Mucosa of descending colon (tissue), 3 donors: Measurements from ENCODE around the gene UMPS. TPM values are rescaled to one million over a fixed set of nuclear protein-coding genes. Genes with fewer than 3 reads are reported as not detected.
"Not testable (repeated sequence)": the region's sequence is repeated elsewhere in the genome, so short reads cannot be mapped to it uniquely, and the experiment has no call there.

Experiments used
- ATAC-seq: fragments of 200-7000 bp; cut with Tn5 transposase; one replicate; pipeline ENCODE4 v1.9.1; 2020; ENCODE audit warnings: mild to moderate bottlenecking, moderate library complexity
- DNase-seq, 3 donors: peaks; one replicate each; pipeline ENCODE4 v3.0.0-alpha.2; 2020
- H3K36me3 ChIP-seq: fragments of 200-600 bp; one replicate; pipeline ENCODE4 v1.8.0; 2021; ENCODE audit warnings: low read depth, mild to moderate bottlenecking
- H3K4me1 ChIP-seq: fragments of 200-600 bp; one replicate; pipeline ENCODE4 v1.8.0; 2021; ENCODE audit warnings: low read depth, mild to moderate bottlenecking
- H3K4me3 ChIP-seq: fragments of 200-600 bp; one replicate; pipeline ENCODE4 v1.8.0; 2021; ENCODE audit warnings: mild to moderate bottlenecking
- H3K9me3 ChIP-seq: fragments of 200-600 bp; one replicate; pipeline ENCODE4 v1.8.0; 2021; ENCODE audit warnings: mild to moderate bottlenecking
- CTCF ChIP-seq: fragments of 200-600 bp; IDR thresholded peaks from one replicate; pipeline ENCODE4 v1.8.0; 2022; ENCODE audit warnings: antibody characterized with exemption, mild to moderate bottlenecking
- intact Hi-C, 2 donors: fragments of 100-400 bp; cut with DNase I in 1 of 2; cut with micrococcal nuclease in 1 of 2; formaldehyde crosslinking; loops; one replicate each; pipeline versions ENCODE4 v1.11.0 to v1.11.1; 2022; cut with DNase I, micrococcal nuclease
- total RNA-seq, 3 donors: library from RNA; stranded (reverse); fragmentation: NEBNext Ultra II Directional in 2 of 3; extraction: Animal tissue kit (Norgen Biotek cat#: 25700) in 2 of 3; gene quantifications; one replicate each; pipeline versions ENCODE4 v1.2.1 to v1.2.4, GENCODE V29; 2021 to 2023
- donor health status: DM: no; HTN: no; CAD: no; lungs with moderate emphysema.
- donor health status: DM: no; HTN: no; CAD: no.
- donor health status: DM: no; HTN: yes; CAD: no.

UMPS gene
- total RNA-seq, 3 donors from 2014 or later = 22.6 to 25.7 (median 23.6) TPM

- ATAC-seq (no peak), DNase-seq (no peak)
- no peak for TF ChIP-seq CTCF
- no peaks in the 10 kb centered on the region for H3K9me3 ChIP-seq
- H3K4me3 ChIP-seq = no peak overlapping the region
- no peaks in the 10 kb centered on the region for H3K36me3 ChIP-seq
- no peaks in the 10 kb centered on the region for H3K4me1 ChIP-seq
- intact Hi-C loops = no loop called here
Measured at GRCh38 chr3:124745756-124746155, 15.5 kb downstream of the UMPS start.

GRCh38 chr3:124747111-124747981, 17.1 kb downstream of the UMPS start:
- Histone ChIP-seq H3K9me3 (no peaks in the 10 kb centered on the region), H3K4me1 (no peaks in the 10 kb centered on the region), H3K4me3 (no peak overlapping the region), H3K36me3 (no peaks in the 10 kb centered on the region)
- DNase-seq (no peak), ATAC-seq (no peak)
- no peak for TF ChIP-seq CTCF
- intact Hi-C loops = no loop called here

- no peaks in the 10 kb centered on the region for H3K4me1 ChIP-seq
- H3K4me3 ChIP-seq = no peak overlapping the region
- intact Hi-C loops = no loop called here
- DNase-seq = no peak
- no peak for TF ChIP-seq CTCF
- H3K36me3 ChIP-seq = no peaks in the 10 kb centered on the region
- no peaks in the 10 kb centered on the region for H3K9me3 ChIP-seq
- no peak for ATAC-seq
Measured at GRCh38 chr3:124748560-124749198, 18.4 kb downstream of the UMPS start.

GRCh38 chr3:124749877-124750276, 19.6 kb downstream of the UMPS start:
- DNase-seq, H3K4me1 ChIP-seq, ATAC-seq, H3K36me3 ChIP-seq, H3K4me3 ChIP-seq, intact Hi-C loops, H3K9me3 ChIP-seq: not testable (repeated sequence)

- H3K36me3 ChIP-seq = no peaks in the 10 kb centered on the region
- H3K4me1 ChIP-seq = no peaks in the 10 kb centered on the region
- no peaks in the 10 kb centered on the region for H3K9me3 ChIP-seq
- no peak for TF ChIP-seq CTCF
- intact Hi-C loops = no loop called here
- ATAC-seq (no peak), DNase-seq (no peak)
- H3K4me3 ChIP-seq = no peak overlapping the region
Measured at GRCh38 chr3:124751501-124751900, 21.2 kb downstream of the UMPS start.

GRCh38 chr3:124752051-124752450, 21.8 kb downstream of the UMPS start:
- Histone ChIP-seq H3K4me1 (no peaks in the 10 kb centered on the region), H3K36me3 (no peaks in the 10 kb centered on the region), H3K4me3 (no peak overlapping the region), H3K9me3 (no peaks in the 10 kb centered on the region)
- intact Hi-C loops = no loop called here
- TF ChIP-seq CTCF = no peak
- ATAC-seq (no peak), DNase-seq (no peak)

- H3K9me3 ChIP-seq, ATAC-seq, intact Hi-C loops, H3K36me3 ChIP-seq, H3K4me3 ChIP-seq, DNase-seq, H3K4me1 ChIP-seq: not testable (repeated sequence)
Measured at GRCh38 chr3:124757926-124758325, 27.7 kb downstream of the UMPS start.
